CD4-positive, CD25-positive, alpha-beta regulatory T cell (primary cell): Measurements from ENCODE around the gene VWA8. TPM values are rescaled to one million over a fixed set of nuclear protein-coding genes. Genes with fewer than 3 reads are reported as not detected.

Experiments
- ATAC-seq, 2 donors: fragments of 150-1000 bp; cut with Tn5 transposase; one replicate each; pipeline ENCODE4 v1.10.0; 2021; ENCODE audit warnings: low read depth in 2 of 2, moderate number of reproducible peaks in 2 of 2, moderate library complexity in 1 of 2
- DNase-seq, 3 donors: peaks; one replicate each; pipeline versions ENCODE4 v3.0.0 to v3.0.0-alpha.2; 2012 to 2022; ENCODE audit warnings: mixed read lengths in 1 of 3
- H3K27ac ChIP-seq: one replicate; pipeline ENCODE4 v1.7.0; 2013; ENCODE audit warnings: mild to moderate bottlenecking, low read length; ENCODE audit not compliant: insufficient read depth, poor library complexity, severe bottlenecking
- H3K27me3 ChIP-seq: one replicate; pipeline ENCODE4 v1.7.0; 2013; ENCODE audit warnings: low read length; ENCODE audit not compliant: control insufficient read depth, insufficient read depth
- H3K36me3 ChIP-seq: one replicate; pipeline ENCODE4 v1.7.0; 2013; ENCODE audit warnings: mild to moderate bottlenecking, low read length, moderate library complexity; ENCODE audit not compliant: control insufficient read depth, insufficient read depth
- H3K4me1 ChIP-seq: 2 replicates; pipeline ENCODE4 v1.7.0; 2013; ENCODE audit warnings: mild to moderate bottlenecking, low read length; ENCODE audit not compliant: insufficient read depth, control insufficient read depth, poor library complexity, severe bottlenecking
- H3K4me3 ChIP-seq: one replicate; pipeline ENCODE4 v1.7.0; 2013; ENCODE audit warnings: low read depth, mild to moderate bottlenecking, low read length, moderate library complexity
- H3K9me3 ChIP-seq, 2 experiments: 1 replicate in 1 of 2; 2 replicates in 1 of 2; pipeline ENCODE4 v1.7.0; 2013; ENCODE audit warnings: low read length in 2 of 2, mild to moderate bottlenecking in 1 of 2, moderate library complexity in 1 of 2; ENCODE audit not compliant: control insufficient read depth in 2 of 2
- H3K27ac Mint-ChIP-seq, 3 donors: one replicate each; pipeline ENCODE4 v1.8.0; 2020 to 2022; ENCODE audit warnings: mild to moderate bottlenecking in 3 of 3, mixed read lengths in 3 of 3, moderate library complexity in 2 of 3
- H3K27me3 Mint-ChIP-seq: one replicate; pipeline ENCODE4 v1.8.0; 2022; ENCODE audit warnings: mild to moderate bottlenecking, mixed read lengths
- H3K36me3 Mint-ChIP-seq: one replicate; pipeline ENCODE4 v1.8.0; 2020; ENCODE audit warnings: mixed read lengths
- H3K4me1 Mint-ChIP-seq, 4 donors: one replicate each; pipeline ENCODE4 v1.8.0; 2020 to 2022; ENCODE audit warnings: mixed read lengths in 4 of 4, mild to moderate bottlenecking in 1 of 4
- H3K4me3 Mint-ChIP-seq, 4 donors: one replicate each; pipeline ENCODE4 v1.8.0; 2020 to 2022; ENCODE audit warnings: mild to moderate bottlenecking in 4 of 4, mixed read lengths in 4 of 4, moderate library complexity in 3 of 4
- H3K9me3 Mint-ChIP-seq, 7 donors: one replicate each; pipeline ENCODE4 v1.8.0; 2020 to 2022; ENCODE audit warnings: mixed read lengths in 7 of 7, mild to moderate bottlenecking in 3 of 7, moderate library complexity in 2 of 7
- polyA plus RNA-seq, 4 donors: library from polyadenylated mRNA; unstranded; fragments of 300-500 nt; fragmentation: Illumina TruSeq; gene quantifications; one replicate each; pipeline ENCODE4 v1.2.3, GENCODE V29; 2021
- total RNA-seq: library from RNA; stranded (reverse); gene quantifications from one replicate; pipeline ENCODE4 v1.2.3, GENCODE V29; 2022

The VWA8 gene
- total and polyA plus RNA-seq, 5 donors from 2014 or later = 4.0 to 22.8 (median 4.5) TPM

DNA sequence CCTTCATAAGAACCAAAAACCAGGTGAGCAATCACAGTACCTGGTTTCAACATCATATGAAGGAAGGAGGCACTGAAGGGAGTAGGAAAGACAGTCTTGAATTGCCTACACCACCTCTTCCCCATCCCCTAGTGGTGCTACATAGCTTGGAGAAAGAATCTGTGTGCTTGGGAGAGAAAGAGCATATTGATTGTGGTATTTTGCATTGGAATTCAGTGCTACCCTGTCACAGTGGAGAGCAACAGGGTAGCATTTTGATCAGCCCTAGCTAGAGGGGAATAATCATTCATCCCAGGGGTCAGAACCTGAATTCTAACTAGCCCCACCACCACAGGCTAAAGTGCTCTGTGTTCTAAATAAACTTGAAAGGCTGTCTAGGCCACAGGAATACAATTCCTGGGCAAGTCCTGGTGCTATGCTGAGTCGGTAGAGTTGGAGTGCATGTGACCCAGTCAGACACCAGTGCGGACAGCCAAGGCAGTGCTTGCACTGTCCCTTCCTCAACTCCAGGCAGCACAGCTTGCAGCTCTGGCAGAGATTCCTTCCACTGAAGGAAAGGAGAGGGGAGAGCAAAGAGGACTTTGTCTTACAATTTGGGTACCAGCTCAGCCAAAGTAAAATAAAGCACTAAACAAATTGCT is 158.7 kb downstream of the VWA8 start:
- H3K36me3 ChIP-seq = peaks cover 20% of the 10 kb centered on the region
- Mint-ChIP-seq H3K4me1 (peaks cover 0 to 12% (median 3%) of the 10 kb centered on the region in 4 donors), H3K9me3 (peaks cover 3 to 15% (median 6%) of the 10 kb centered on the region in 7 donors), H3K27ac (no peak overlapping the region), H3K4me3 (no peak overlapping the region), H3K27me3 (no peaks in the 10 kb centered on the region), H3K36me3 (peaks cover 56% of the 10 kb centered on the region)
- H3K27ac ChIP-seq = no peak overlapping the region
- H3K27me3 ChIP-seq = no peaks in the 10 kb centered on the region
- DNase-seq (no peak), ATAC-seq (no peak)
- no peak overlapping the region for H3K4me3 ChIP-seq
- H3K9me3 ChIP-seq = no peaks in the 10 kb centered on the region
- no peaks in the 10 kb centered on the region for H3K4me1 ChIP-seq

GRCh38 chr13:41791056-41791455 is 169.9 kb downstream of the VWA8 start:
- no peak overlapping the region for H3K27ac ChIP-seq
- H3K9me3 ChIP-seq = no peaks in the 10 kb centered on the region
- peaks cover 2% of the 10 kb centered on the region for H3K36me3 ChIP-seq
- H3K27me3 ChIP-seq = no peaks in the 10 kb centered on the region
- no peak overlapping the region for H3K4me3 Mint-ChIP-seq
- H3K36me3 Mint-ChIP-seq = peaks cover 27% of the 10 kb centered on the region
- no peak overlapping the region for H3K27ac Mint-ChIP-seq
- no peak overlapping the region for H3K4me3 ChIP-seq
- H3K9me3 Mint-ChIP-seq = no peaks in the 10 kb centered on the region
- H3K4me1 ChIP-seq = no peaks in the 10 kb centered on the region
- DNase-seq = no peak
- no peak for ATAC-seq
- peaks cover 0 to 7% (median 2%) of the 10 kb centered on the region in 4 donors for H3K4me1 Mint-ChIP-seq
- H3K27me3 Mint-ChIP-seq = no peaks in the 10 kb centered on the region

DNA sequence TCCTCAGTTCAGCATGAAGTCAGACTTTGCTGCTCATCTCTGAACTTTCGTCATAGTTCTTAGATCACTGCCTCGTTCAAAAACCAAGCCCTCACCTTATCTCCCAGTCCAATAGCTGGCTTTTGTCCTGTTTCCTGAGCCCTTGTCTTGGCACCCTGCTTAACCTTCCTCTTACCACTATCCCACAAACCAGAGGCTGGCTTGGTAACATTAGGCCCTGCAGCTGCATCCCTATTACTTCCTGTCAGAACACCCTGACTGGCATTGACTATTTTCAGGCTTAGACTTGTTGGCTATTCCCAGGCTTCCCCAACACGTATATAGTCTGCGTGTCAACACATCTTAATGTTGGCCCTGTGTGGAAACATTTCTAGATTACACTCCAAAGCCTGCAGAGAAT is 172.4 kb downstream of the VWA8 start:
- Histone ChIP-seq H3K36me3 (peaks cover 2% of the 10 kb centered on the region), H3K4me3 (no peak overlapping the region), H3K27me3 (no peaks in the 10 kb centered on the region), H3K9me3 (no peaks in the 10 kb centered on the region), H3K27ac (no peak overlapping the region), H3K4me1 (no peaks in the 10 kb centered on the region)
- ATAC-seq (no peak), DNase-seq (no peak)
- Mint-ChIP-seq H3K4me3 (no peak overlapping the region), H3K27ac (no peak overlapping the region), H3K27me3 (no peaks in the 10 kb centered on the region), H3K4me1 (peaks cover 0 to 7% (median 2%) of the 10 kb centered on the region in 4 donors), H3K9me3 (no peaks in the 10 kb centered on the region), H3K36me3 (peaks cover 9% of the 10 kb centered on the region)

- H3K4me3 Mint-ChIP-seq = no peak overlapping the region
Observed at GRCh38 chr13:41785402-41786172, 175.3 kb downstream of the VWA8 start.

GRCh38 chr13:41782086-41782485 is 178.8 kb downstream of the VWA8 start:
- H3K36me3 ChIP-seq = no peaks in the 10 kb centered on the region
- ATAC-seq (no peak), DNase-seq (no peak)
- Mint-ChIP-seq H3K4me3 (no peak overlapping the region), H3K4me1 (peaks cover 0 to 4% (median 2%) of the 10 kb centered on the region in 4 donors), H3K27me3 (no peaks in the 10 kb centered on the region), H3K36me3 (peaks cover 11% of the 10 kb centered on the region), H3K9me3 (no peaks in the 10 kb centered on the region), H3K27ac (no peak overlapping the region)
- no peak overlapping the region for H3K4me3 ChIP-seq
- no peak overlapping the region for H3K27ac ChIP-seq
- no peaks in the 10 kb centered on the region for H3K4me1 ChIP-seq
- H3K9me3 ChIP-seq = no peaks in the 10 kb centered on the region
- no peaks in the 10 kb centered on the region for H3K27me3 ChIP-seq

More at GRCh38 chr13:41785402-41786172, 175.3 kb downstream of the VWA8 start:
- H3K36me3 Mint-ChIP-seq = peaks cover 9% of the 10 kb centered on the region
- Histone ChIP-seq H3K27ac (no peak overlapping the region), H3K4me1 (no peaks in the 10 kb centered on the region), H3K9me3 (no peaks in the 10 kb centered on the region), H3K36me3 (no peaks in the 10 kb centered on the region), H3K4me3 (no peak overlapping the region), H3K27me3 (no peaks in the 10 kb centered on the region)
- DNase-seq (no peak), ATAC-seq (no peak)
- H3K9me3 Mint-ChIP-seq = no peaks in the 10 kb centered on the region
- peaks cover 0 to 7% (median 2%) of the 10 kb centered on the region in 4 donors for H3K4me1 Mint-ChIP-seq
- no peaks in the 10 kb centered on the region for H3K27me3 Mint-ChIP-seq
- H3K27ac Mint-ChIP-seq = no peak overlapping the region

GRCh38 chr13:41780715-41781706 is 179.9 kb downstream of the VWA8 start:
- peaks cover 13% of the 10 kb centered on the region for H3K36me3 Mint-ChIP-seq
- ATAC-seq (no peak), DNase-seq (no peak)
- no peak overlapping the region for H3K4me3 ChIP-seq
- no peak overlapping the region for H3K4me3 Mint-ChIP-seq
- no peaks in the 10 kb centered on the region for H3K4me1 ChIP-seq
- no peak overlapping the region for H3K27ac ChIP-seq
- H3K27me3 ChIP-seq = no peaks in the 10 kb centered on the region
- H3K4me1 Mint-ChIP-seq = peaks cover 0 to 4% (median 0%) of the 10 kb centered on the region in 4 donors
- H3K9me3 Mint-ChIP-seq = no peaks in the 10 kb centered on the region
- H3K27ac Mint-ChIP-seq = no peak overlapping the region
- H3K27me3 Mint-ChIP-seq = no peaks in the 10 kb centered on the region
- peaks cover 3% of the 10 kb centered on the region for H3K36me3 ChIP-seq
- H3K9me3 ChIP-seq = no peaks in the 10 kb centered on the region

DNA sequence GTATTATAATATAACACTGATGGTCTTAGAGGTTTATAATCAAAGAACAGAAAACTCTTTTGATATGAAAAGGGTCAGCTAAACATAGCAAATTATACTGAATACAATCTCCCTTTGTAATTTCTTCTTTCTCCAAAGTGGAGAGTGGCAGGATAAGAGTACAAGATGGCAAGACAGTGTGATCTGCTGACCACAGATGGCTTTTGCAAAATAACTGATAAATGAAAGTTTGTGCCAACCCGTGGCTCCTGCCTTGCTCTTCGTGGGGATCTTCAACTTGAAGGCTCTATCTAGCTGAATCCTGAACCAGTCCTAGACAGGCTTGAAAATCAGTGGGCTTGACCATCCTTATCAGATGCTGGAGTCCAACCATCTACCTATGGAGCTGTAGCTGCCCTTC is 185.7 kb downstream of the VWA8 start:
- Histone ChIP-seq H3K27me3 (no peaks in the 10 kb centered on the region), H3K4me1 (no peaks in the 10 kb centered on the region), H3K9me3 (no peaks in the 10 kb centered on the region), H3K27ac (no peak overlapping the region), H3K4me3 (no peak overlapping the region), H3K36me3 (peaks cover 7% of the 10 kb centered on the region)
- H3K4me1 Mint-ChIP-seq = peaks cover 0 to 9% (median 0%) of the 10 kb centered on the region in 4 donors
- ATAC-seq = no peak
- H3K4me3 Mint-ChIP-seq = no peak overlapping the region
- no peak for DNase-seq
- H3K9me3 Mint-ChIP-seq = no peaks in the 10 kb centered on the region
- peak overlapping the region in 1 of 3 donors; percentile 26 for H3K27ac Mint-ChIP-seq
- H3K27me3 Mint-ChIP-seq = no peaks in the 10 kb centered on the region
- H3K36me3 Mint-ChIP-seq = peaks cover 20% of the 10 kb centered on the region
